Measurements from ENCODE around the gene SLC16A10. TPM values are rescaled to one million over a fixed set of nuclear protein-coding genes. Genes with fewer than 3 reads are reported as not detected.

The SLC16A10 gene
- total and polyA plus RNA-seq, 2 of the 13 experiments (the other 11 are each of a cell fraction or from before 2014, with no cell fraction given): 8.2 to 20.1 TPM

- peaks cover 5% of the 10 kb centered on the region for H3K4me1 ChIP-seq (ENCODE audit: insufficient read depth, low read length)
- intact Hi-C loops (cut with micrococcal nuclease; ENCODE audit: unreplicated experiment): no loop called here
- DNase-seq (ENCODE audit: low spot score): no peak
- H3K4me3 ChIP-seq (replicated peaks in 1 of 3; ENCODE audit: insufficient read depth in 1 of 3, low read depth in 2 of 3, low read length in 3 of 3): no peak overlapping the region
- no peak overlapping the region for H3K4me2 ChIP-seq (ENCODE audit: low read depth, low read length)
- no peak for FAIRE-seq
- ChIA-PET POLR2A (no interaction called here), CTCF (ENCODE audit: low intra/inter-chr PET ratio, low total read pairs) (no interaction called here)
- no peaks in the 10 kb centered on the region for H3K79me2 ChIP-seq (ENCODE audit: insufficient read depth, low read length)
- H3K9ac ChIP-seq (ENCODE audit: insufficient read depth, low read depth, low read length): no peak overlapping the region
- no peak for TF ChIP-seq TEAD2 (CRISPR knock-in tag; IDR thresholded peaks at IDR 0.05)
- no peak for TF ChIP-seq ZNF33B (CRISPR knock-in tag; IDR thresholded peaks at IDR 0.05)
- no peak for TF ChIP-seq ATF4 (CRISPR knock-in tag; IDR thresholded peaks at IDR 0.05)
- TF ChIP-seq MTF2 (CRISPR knock-in tag; IDR thresholded peaks at IDR 0.05; ENCODE audit: borderline replicate concordance): no peak
- TF ChIP-seq ELF1 (CRISPR knock-in tag; IDR thresholded peaks at IDR 0.05): no peak
- no peak for TF ChIP-seq ZFP37 (CRISPR knock-in tag; IDR thresholded peaks at IDR 0.05; ENCODE audit: borderline replicate concordance)
- no peak for TF ChIP-seq THAP7 (CRISPR knock-in tag; IDR thresholded peaks at IDR 0.05)
- TF ChIP-seq KMT2B (CRISPR knock-in tag; IDR thresholded peaks at IDR 0.05): no peak
- TF ChIP-seq PAF1 (CRISPR knock-in tag; IDR thresholded peaks at IDR 0.05): no peak
- no peak for TF ChIP-seq SOX5 (CRISPR knock-in tag; IDR thresholded peaks at IDR 0.05; ENCODE audit: borderline replicate concordance)
- no peak for TF ChIP-seq SOX6 (IDR thresholded peaks at IDR 0.05)
- TF ChIP-seq SOX6 (CRISPR knock-in tag; IDR thresholded peaks at IDR 0.05): no peak
- TF ChIP-seq NR1H2 (CRISPR knock-in tag; IDR thresholded peaks at IDR 0.05; ENCODE audit: borderline replicate concordance, low read depth): no peak
- TF ChIP-seq STAT6 (CRISPR knock-in tag; IDR thresholded peaks at IDR 0.05; ENCODE audit: borderline replicate concordance): no peak
- no peak for TF ChIP-seq HOXA9 (CRISPR knock-in tag; IDR thresholded peaks at IDR 0.05; ENCODE audit: borderline replicate concordance)
- TF ChIP-seq ZNF580 (CRISPR knock-in tag; IDR thresholded peaks at IDR 0.05; ENCODE audit: borderline replicate concordance, low read depth): no peak
- TF ChIP-seq AGO1 (IDR thresholded peaks at IDR 0.05; ENCODE audit: low read depth, low read length, poor library complexity, severe bottlenecking): no peak
- no peak for TF ChIP-seq ZNF333 (CRISPR knock-in tag; IDR thresholded peaks at IDR 0.05; ENCODE audit: borderline replicate concordance)
- H4K20me1 ChIP-seq (ENCODE audit: insufficient read depth, low read length): no peaks in the 10 kb centered on the region
- BruUV-seq (replicated peaks): no TSS peak
- H3K27me3 ChIP-seq (ENCODE audit: control insufficient read depth in 1 of 2, insufficient read depth in 2 of 2, low read length in 2 of 2): no peaks in the 10 kb centered on the region
- ATAC-seq: no peak
- no peaks in the 10 kb centered on the region for H3K9me3 ChIP-seq (ENCODE audit: low read length)
- no peak overlapping the region for H2AFZ ChIP-seq (ENCODE audit: low read length)
- no peaks in the 10 kb centered on the region for H3K36me3 ChIP-seq (replicated peaks in 1 of 2; ENCODE audit: control insufficient read depth in 1 of 2, insufficient read depth in 2 of 2, low read length in 2 of 2)
- in situ Hi-C loops (cut with HindIII; ENCODE audit: extremely low pct_ligation_motif_present, low pct_unique_long_range_greater_than_20kb): no loop called here
- 65% methylated on average over 6 of the region's 8 CpGs for WGBS (ENCODE audit: low lambda C conversion rate)
- no peak overlapping the region for H3K27ac ChIP-seq (ENCODE audit: extremely low read length, insufficient read depth, low read length)
These were observed 40.1 kb upstream of the SLC16A10 start for GRCh38 chr6:111047244-111047643.
